K562 (cell line): ENCODE measurements around the gene HIVEP3. TPM values are rescaled to one million over a fixed set of nuclear protein-coding genes. Genes with fewer than 3 reads are reported as not detected.

Experiments used
- ARHGAP35 ChIP-seq: fragments of 450-650 bp; IDR thresholded peaks from 2 replicates; pipeline ENCODE4 v1.6.1; 2018; ENCODE audit not compliant: partially characterized antibody
- EP300 ChIP-seq: IDR thresholded peaks from 2 replicates; pipeline ENCODE4 v1.6.1; 2012; ENCODE audit warnings: low read length, improper control_type of control experiment
- MEF2D ChIP-seq: conservative IDR thresholded peaks from 2 replicates; pipeline ENCODE4 v1.6.1; 2016; ENCODE audit warnings: low read depth, missing genetic modification characterization, missing compliant biosample characterization
- SIN3A ChIP-seq, 2 experiments: fragments of 150-350 bp in 1 of 2; IDR thresholded peaks; 2 replicates each; pipeline ENCODE4 v1.6.1; 2011 to 2016; ENCODE audit warnings: borderline replicate concordance in 2 of 2, low read depth in 2 of 2, low read length in 2 of 2, mild to moderate bottlenecking in 2 of 2, moderate library complexity in 2 of 2; ENCODE audit not compliant: control insufficient read depth in 1 of 2
- TBL1XR1 ChIP-seq, 2 experiments: IDR thresholded peaks; 2 replicates each; pipeline ENCODE4 v1.6.1; 2012; ENCODE audit warnings: improper control_type of control experiment in 2 of 2, low read length in 2 of 2, mild to moderate bottlenecking in 1 of 2
- ZNF146 ChIP-seq: IDR thresholded peaks from one replicate; pipeline ENCODE4 v1.6.1; 2018; ENCODE audit warnings: missing compliant biosample characterization; ENCODE audit not compliant: unreplicated experiment
- polyA plus RNA-seq, 8 experiments: library from polyadenylated mRNA; depleted of rRNA in 4 of 8; stranded (reverse) in 5 of 8; unstranded in 3 of 8; fragments of >200 nt; fragmentation: Nextera tagmentation in 2 of 8; fragmentation: Illumina TruSeq in 1 of 8; extraction: Ambion mirVana in 2 of 8; extraction: Trizol in 1 of 8; gene quantifications; 2 replicates each; pipeline versions ENCODE4 v1.2.1 to v1.2.3, GENCODE V29; 2011 to 2014; ENCODE audit warnings: inconsistent platforms in 1 of 8, missing spikeins in 1 of 8
- total RNA-seq, 7 experiments: library from RNA; depleted of rRNA in 6 of 7; stranded (reverse); fragments of >200 nt in 6 of 7; fragmentation: Illumina TruSeq in 2 of 7; extraction: Trizol in 2 of 7; gene quantifications; 2 replicates each; pipeline versions ENCODE4 v1.2.1 to v1.2.3, GENCODE V29; 2011 to 2021; ENCODE audit warnings: low replicate concordance in 1 of 7
- TF ChIP-seq, protein P1 (sequence below): fragments of 250-450 bp; sonication (Bioruptor Pico); IDR thresholded peaks from 2 replicates; pipeline ENCODE4 v1.8.0; 2021; ENCODE audit warnings: moderate library complexity, mild to moderate bottlenecking, inconsistent platforms
- TF ChIP-seq, protein P2 (sequence below): fragments of 450-650 bp; IDR thresholded peaks from 2 replicates; pipeline ENCODE4 v1.6.1; 2018; ENCODE audit not compliant: partially characterized antibody
- TF ChIP-seq, protein P3 (sequence below): fragments of 250-450 bp; sonication (Bioruptor Pico); IDR thresholded peaks from 2 replicates; pipeline ENCODE4 v1.8.0; 2021; ENCODE audit warnings: moderate library complexity, mild to moderate bottlenecking, inconsistent platforms

The HIVEP3 gene
- total and polyA plus RNA-seq, 9 of the 15 experiments (the other 6 are each of a cell fraction or from before 2014, with no cell fraction given): 0.09 to 0.58 (median 0.34) TPM; not detected in 1

DNA sequence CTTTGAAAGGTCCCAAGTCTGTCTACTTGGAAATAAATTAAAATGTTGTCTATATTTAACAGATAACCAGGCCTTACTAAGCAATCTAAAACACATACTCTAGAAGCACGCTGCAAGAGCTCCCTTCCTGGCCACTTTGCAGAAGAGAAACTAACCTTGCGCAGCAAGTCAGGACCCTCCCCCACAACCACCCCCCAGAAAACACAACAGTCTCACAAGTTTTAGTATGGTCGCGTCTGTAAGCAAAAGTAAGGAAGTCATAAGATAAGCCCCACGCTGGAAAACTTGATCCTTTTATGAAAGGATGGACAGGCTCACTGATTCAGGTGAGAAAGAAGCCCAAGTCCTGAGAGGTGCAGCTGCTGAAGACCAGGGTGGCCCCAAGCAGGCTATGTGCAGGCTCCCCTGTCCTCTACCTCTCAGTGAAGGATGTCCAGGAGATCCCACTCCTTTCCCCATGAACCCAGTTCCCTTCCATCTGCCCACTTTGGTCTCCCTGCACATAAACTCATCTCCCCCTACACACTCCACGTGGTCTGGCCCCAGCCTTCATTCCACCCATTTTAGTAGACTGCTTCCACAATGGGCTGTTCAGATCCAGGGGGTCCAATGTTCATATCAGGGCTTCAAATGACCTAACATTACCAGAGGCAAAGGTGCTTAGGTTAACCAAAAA is 23.8 kb downstream of the HIVEP3 start (continued):
- TF ChIP-seq MEF2D (tag) (no peak), SIN3A (IDR thresholded peaks at IDR 0.05; ENCODE audit: borderline replicate concordance in 2 of 2, control insufficient read depth in 1 of 2, low read depth in 2 of 2, low read length in 2 of 2) (no peak), ZNF146 (CRISPR knock-in tag) (no peak), TBL1XR1 (IDR thresholded peaks at IDR 0.05; ENCODE audit: low read length in 2 of 2) (no peak), EP300 (0 out of 2 replicates have a peak, but pooled peaks have one; percentile 16), ARHGAP35 (no peak)
- TF ChIP-seq, protein P1, sequence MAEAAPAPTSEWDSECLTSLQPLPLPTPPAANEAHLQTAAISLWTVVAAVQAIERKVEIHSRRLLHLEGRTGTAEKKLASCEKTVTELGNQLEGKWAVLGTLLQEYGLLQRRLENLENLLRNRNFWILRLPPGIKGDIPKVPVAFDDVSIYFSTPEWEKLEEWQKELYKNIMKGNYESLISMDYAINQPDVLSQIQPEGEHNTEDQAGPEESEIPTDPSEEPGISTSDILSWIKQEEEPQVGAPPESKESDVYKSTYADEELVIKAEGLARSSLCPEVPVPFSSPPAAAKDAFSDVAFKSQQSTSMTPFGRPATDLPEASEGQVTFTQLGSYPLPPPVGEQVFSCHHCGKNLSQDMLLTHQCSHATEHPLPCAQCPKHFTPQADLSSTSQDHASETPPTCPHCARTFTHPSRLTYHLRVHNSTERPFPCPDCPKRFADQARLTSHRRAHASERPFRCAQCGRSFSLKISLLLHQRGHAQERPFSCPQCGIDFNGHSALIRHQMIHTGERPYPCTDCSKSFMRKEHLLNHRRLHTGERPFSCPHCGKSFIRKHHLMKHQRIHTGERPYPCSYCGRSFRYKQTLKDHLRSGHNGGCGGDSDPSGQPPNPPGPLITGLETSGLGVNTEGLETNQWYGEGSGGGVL (CRISPR knock-in tag): no peak
- TF ChIP-seq, protein P2, sequence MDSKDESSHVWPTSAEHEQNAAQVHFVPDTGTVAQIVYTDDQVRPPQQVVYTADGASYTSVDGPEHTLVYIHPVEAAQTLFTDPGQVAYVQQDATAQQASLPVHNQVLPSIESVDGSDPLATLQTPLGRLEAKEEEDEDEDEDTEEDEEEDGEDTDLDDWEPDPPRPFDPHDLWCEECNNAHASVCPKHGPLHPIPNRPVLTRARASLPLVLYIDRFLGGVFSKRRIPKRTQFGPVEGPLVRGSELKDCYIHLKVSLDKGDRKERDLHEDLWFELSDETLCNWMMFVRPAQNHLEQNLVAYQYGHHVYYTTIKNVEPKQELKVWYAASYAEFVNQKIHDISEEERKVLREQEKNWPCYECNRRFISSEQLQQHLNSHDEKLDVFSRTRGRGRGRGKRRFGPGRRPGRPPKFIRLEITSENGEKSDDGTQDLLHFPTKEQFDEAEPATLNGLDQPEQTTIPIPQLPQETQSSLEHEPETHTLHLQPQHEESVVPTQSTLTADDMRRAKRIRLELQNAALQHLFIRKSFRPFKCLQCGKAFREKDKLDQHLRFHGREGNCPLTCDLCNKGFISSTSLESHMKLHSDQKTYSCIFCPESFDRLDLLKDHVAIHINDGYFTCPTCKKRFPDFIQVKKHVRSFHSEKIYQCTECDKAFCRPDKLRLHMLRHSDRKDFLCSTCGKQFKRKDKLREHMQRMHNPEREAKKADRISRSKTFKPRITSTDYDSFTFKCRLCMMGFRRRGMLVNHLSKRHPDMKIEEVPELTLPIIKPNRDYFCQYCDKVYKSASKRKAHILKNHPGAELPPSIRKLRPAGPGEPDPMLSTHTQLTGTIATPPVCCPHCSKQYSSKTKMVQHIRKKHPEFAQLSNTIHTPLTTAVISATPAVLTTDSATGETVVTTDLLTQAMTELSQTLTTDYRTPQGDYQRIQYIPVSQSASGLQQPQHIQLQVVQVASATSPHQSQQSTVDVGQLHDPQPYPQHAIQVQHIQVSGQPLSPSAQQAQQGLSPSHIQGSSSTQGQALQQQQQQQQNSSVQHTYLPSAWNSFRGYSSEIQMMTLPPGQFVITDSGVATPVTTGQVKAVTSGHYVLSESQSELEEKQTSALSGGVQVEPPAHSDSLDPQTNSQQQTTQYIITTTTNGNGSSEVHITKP: peak; percentile 91
- TF ChIP-seq, protein P3, sequence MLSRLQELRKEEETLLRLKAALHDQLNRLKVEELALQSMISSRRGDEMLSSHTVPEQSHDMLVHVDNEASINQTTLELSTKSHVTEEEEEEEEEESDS: no peak
